Type B pancreatic cell (in vitro differentiated cells): ENCODE data around the gene MPIG6B. TPM values are rescaled to one million over a fixed set of nuclear protein-coding genes. Genes with fewer than 3 reads are reported as not detected.

Experiments
- DNase-seq: peaks from one replicate; pipeline ENCODE4 v3.0.0; 2021; ENCODE audit warnings: mixed read lengths; ENCODE audit not compliant: unreplicated experiment; ENCODE audit errors: extremely low spot score
- H3K27ac Mint-ChIP-seq: 2 replicates; pipeline ENCODE4 v1.8.0; 2021; ENCODE audit warnings: mild to moderate bottlenecking, mixed read lengths
- H3K27me3 Mint-ChIP-seq: 2 replicates; pipeline ENCODE4 v1.8.0; 2021; ENCODE audit warnings: mixed read lengths
- H3K36me3 Mint-ChIP-seq: 2 replicates; pipeline ENCODE4 v1.8.0; 2021; ENCODE audit warnings: mixed read lengths
- H3K4me1 Mint-ChIP-seq: one replicate; pipeline ENCODE4 v1.8.0; 2021; ENCODE audit warnings: mixed read lengths; ENCODE audit not compliant: unreplicated experiment
- H3K4me3 Mint-ChIP-seq: 2 replicates; pipeline ENCODE4 v1.8.0; 2021; ENCODE audit warnings: mild to moderate bottlenecking, mixed read lengths
- H3K9me3 Mint-ChIP-seq: 2 replicates; pipeline ENCODE4 v1.8.0; 2021; ENCODE audit warnings: mixed read lengths
- CTCF ChIP-seq: fragments of 200-600 bp; sonication (generic); conservative IDR thresholded peaks from 2 replicates; pipeline ENCODE4 v1.5.0; 2021; ENCODE audit warnings: antibody characterized with exemption, mild to moderate bottlenecking
- total RNA-seq: library from RNA; stranded (reverse); gene quantifications from 2 replicates; pipeline ENCODE4 v1.2.1, GENCODE V29; 2021; ENCODE audit warnings: low replicate concordance

The MPIG6B gene
- total RNA-seq, 1 donor from 2014 or later: 0.41 TPM

DNA sequence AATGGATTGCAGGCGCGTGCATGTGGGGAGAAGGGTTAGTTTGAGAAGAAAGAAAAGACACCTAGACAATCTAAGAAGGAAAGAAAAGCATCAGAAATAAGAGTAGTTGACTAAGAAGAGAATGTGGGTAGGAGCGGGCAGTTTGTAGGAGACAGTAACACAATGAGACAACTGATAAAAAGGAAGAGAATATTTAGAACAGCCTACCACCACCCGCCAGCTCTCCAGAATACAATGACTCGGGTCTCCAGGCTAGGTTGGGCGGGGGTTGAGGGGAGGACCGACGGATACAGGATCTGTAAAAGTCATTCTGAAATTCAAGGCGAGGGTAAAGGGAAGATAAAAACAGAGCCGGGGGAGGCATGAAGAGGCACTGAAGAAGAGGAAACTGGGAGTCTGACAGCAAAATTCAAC, 20.8 kb upstream of the MPIG6B start:
- H3K27me3 Mint-ChIP-seq: no peaks in the 10 kb centered on the region
- H3K36me3 Mint-ChIP-seq: peaks cover 11% of the 10 kb centered on the region
- peaks cover 14% of the 10 kb centered on the region for H3K4me1 Mint-ChIP-seq
- DNase-seq: no peak
- no peaks in the 10 kb centered on the region for H3K9me3 Mint-ChIP-seq
- peak overlapping the region; percentile 97 for H3K27ac Mint-ChIP-seq
- H3K4me3 Mint-ChIP-seq: peak overlapping the region; percentile 91
- TF ChIP-seq CTCF: no peak

DNA sequence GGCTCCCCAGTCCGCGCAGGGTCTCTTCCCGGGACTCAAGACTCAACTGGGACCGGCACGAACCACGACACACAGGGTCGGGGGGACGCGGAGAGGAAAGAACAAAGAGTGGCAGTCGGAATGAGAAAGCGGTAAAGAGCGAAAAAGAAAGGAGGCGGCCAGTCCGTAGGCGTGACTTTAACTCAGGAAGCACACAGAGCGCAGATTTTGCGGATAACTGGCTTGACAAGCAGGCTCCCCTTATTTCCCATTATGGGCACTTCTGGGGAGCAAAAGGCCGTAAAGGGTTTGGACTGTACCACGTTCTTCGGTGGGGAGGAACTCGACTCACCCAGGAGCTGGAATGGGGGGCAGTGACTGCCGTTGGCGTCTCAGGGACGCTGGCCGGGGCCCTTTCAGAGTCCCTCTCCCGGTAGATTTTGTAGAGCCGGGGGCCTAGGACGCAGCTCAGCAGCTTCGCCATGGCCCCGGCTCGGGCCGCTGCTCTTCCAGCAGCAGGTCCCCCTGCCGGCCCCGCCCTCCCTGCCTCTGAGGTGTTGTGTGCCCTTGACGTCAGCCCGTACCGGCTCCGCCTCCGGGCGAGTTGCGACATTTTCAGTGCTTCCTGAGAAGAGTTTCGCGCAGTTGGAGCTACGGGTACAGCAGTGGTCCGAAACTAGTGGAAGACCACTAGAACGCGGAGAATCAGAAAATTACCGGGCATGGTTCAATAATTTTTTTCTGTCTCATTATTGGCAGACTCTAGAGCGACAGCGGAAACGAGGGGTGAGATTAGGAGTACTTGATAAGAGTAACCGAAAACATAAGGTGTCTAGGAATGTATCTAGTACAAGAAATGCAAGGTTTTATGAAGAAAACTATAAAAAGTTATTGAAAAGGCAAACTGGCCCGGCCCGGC, 20.1 kb upstream of the MPIG6B start, which contains the start of gene ABHD16A:
ABHD16A (minus strand) TSS at position 506 of the 898 bp plus-strand sequence; CDS start at position 463, 43 bp downstream.
- peak within 1 kb of the TSS; percentile 91 for H3K4me3 Mint-ChIP-seq
- DNase-seq: peak; percentile 98
- H3K9me3 Mint-ChIP-seq: no peaks in the 10 kb centered on the region
- H3K27me3 Mint-ChIP-seq: no peaks in the 10 kb centered on the region
- peak within 1 kb of the TSS; percentile 97 for H3K27ac Mint-ChIP-seq
- TF ChIP-seq CTCF: peak; percentile 32
- peaks cover 14% of the 10 kb centered on the region for H3K4me1 Mint-ChIP-seq
- H3K36me3 Mint-ChIP-seq: peaks cover 4% of the 10 kb centered on the region

- peaks cover 18% of the 10 kb centered on the region for H3K4me1 Mint-ChIP-seq
- peaks cover 3% of the 10 kb centered on the region for H3K36me3 Mint-ChIP-seq
- DNase-seq: no peak
- no peak overlapping the region for H3K4me3 Mint-ChIP-seq
- no peaks in the 10 kb centered on the region for H3K9me3 Mint-ChIP-seq
- H3K27me3 Mint-ChIP-seq: no peaks in the 10 kb centered on the region
- no peak for TF ChIP-seq CTCF
- H3K27ac Mint-ChIP-seq: no peak overlapping the region
These were observed 17.2 kb upstream of the MPIG6B start for GRCh38 chr6:31705931-31706330.

- Mint-ChIP-seq H3K4me1 (peaks cover 11% of the 10 kb centered on the region), H3K36me3 (no peaks in the 10 kb centered on the region), H3K4me3 (no peak within 1 kb of the TSS), H3K9me3 (no peaks in the 10 kb centered on the region), H3K27ac (no peak within 1 kb of the TSS), H3K27me3 (no peaks in the 10 kb centered on the region)
- no peak for DNase-seq
- TF ChIP-seq CTCF: no peak
These were observed 16.6 kb upstream of the MPIG6B start, which contains the start of gene LY6G6F for GRCh38 chr6:31706599-31706998. TSS of gene LY6G6F (plus strand) at chr6:31706866. CDS start at chr6:31706907, 41 bp downstream.

DNA sequence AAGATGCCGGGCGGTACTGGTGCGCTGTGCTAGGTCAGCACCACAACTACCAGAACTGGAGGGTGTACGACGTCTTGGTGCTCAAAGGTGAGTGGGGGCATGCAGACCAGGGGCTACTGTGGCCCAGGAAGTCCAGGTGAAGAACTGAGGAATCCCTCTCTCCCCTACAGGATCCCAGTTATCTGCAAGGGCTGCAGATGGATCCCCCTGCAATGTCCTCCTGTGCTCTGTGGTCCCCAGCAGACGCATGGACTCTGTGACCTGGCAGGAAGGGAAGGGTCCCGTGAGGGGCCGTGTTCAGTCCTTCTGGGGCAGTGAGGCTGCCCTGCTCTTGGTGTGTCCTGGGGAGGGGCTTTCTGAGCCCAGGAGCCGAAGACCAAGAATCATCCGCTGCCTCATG, 15.5 kb upstream of the MPIG6B start:
- H3K4me1 Mint-ChIP-seq: peaks cover 16% of the 10 kb centered on the region
- no peak overlapping the region for H3K27ac Mint-ChIP-seq
- H3K4me3 Mint-ChIP-seq: no peak overlapping the region
- no peak for TF ChIP-seq CTCF
- H3K36me3 Mint-ChIP-seq: no peaks in the 10 kb centered on the region
- no peak for DNase-seq
- no peaks in the 10 kb centered on the region for H3K27me3 Mint-ChIP-seq
- no peaks in the 10 kb centered on the region for H3K9me3 Mint-ChIP-seq
